HepG2 (cell line): ENCODE measurements around the gene ARHGAP10. TPM values are rescaled to one million over a fixed set of nuclear protein-coding genes. Genes with fewer than 3 reads are reported as not detected.

ENCODE experiments used
- ATAC-seq: fragments of 200-7000 bp; cut with Tn5 transposase; 3 replicates; pipeline ENCODE4 v1.9.1; 2020; ENCODE audit warnings: mild to moderate bottlenecking, moderate library complexity
- BruUV-seq: library from RNA; stranded (reverse); fragments of 400-500 nt; replicated peaks from 2 replicates; lab custom pipeline; 2021; lab: Mats Ljungman, UMichigan
- CTCF ChIA-PET: fragments of 300-600 bp; formaldehyde crosslinking; extraction: SDS; loops from one replicate; lab custom pipeline; 2021; ENCODE audit warnings: low total read pairs, inconsistent platforms, low intra/inter-chr PET ratio; lab: Yijun Ruan, JAX
- POLR2A ChIA-PET: fragments of 350-600 bp; sonication (Branson Sonifier 250); formaldehyde crosslinking; loops from one replicate; lab custom pipeline; 2020; ENCODE audit warnings: antibody characterized with exemption, inconsistent platforms; lab: Yijun Ruan, JAX
- DNase-seq: peaks from one replicate; pipeline ENCODE4 v3.0.0-alpha.2; 2015; ENCODE audit warnings: low spot score
- FAIRE-seq: peaks from 3 replicates; lab custom pipeline; 2011; peaks lifted over from hg19 to GRCh38; lab: Jason Lieb, UNC
- H2AFZ ChIP-seq: one replicate; pipeline ENCODE4 v1.6.1; 2011; ENCODE audit warnings: low read length, inconsistent platforms
- H3K27ac ChIP-seq: fragments of 300-600 bp; 3 replicates; pipeline ENCODE4 v1.8.0; 2011; ENCODE audit warnings: mixed run types, mild to moderate bottlenecking, mixed read lengths, low read length, inconsistent platforms; ENCODE audit not compliant: insufficient read depth; ENCODE audit errors: extremely low read length
- H3K27me3 ChIP-seq, 2 experiments: fragments of 200-600 bp in 1 of 2; 2 replicates in 1 of 2; 3 replicates in 1 of 2; pipeline versions ENCODE4 v1.6.0 to v1.8.0; 2011; ENCODE audit warnings: low read length in 2 of 2, mild to moderate bottlenecking in 2 of 2, moderate library complexity in 2 of 2, inconsistent platforms in 1 of 2; ENCODE audit not compliant: insufficient read depth in 2 of 2, control insufficient read depth in 1 of 2
- H3K36me3 ChIP-seq, 2 experiments: fragments of 200-600 bp in 1 of 2; replicated peaks in 1 of 2; 2 replicates in 1 of 2; 3 replicates in 1 of 2; pipeline versions ENCODE4 v1.5.1 to v1.8.0; 2011; ENCODE audit warnings: low read length in 2 of 2, inconsistent platforms in 1 of 2; ENCODE audit not compliant: insufficient read depth in 2 of 2, control insufficient read depth in 1 of 2
- H3K4me1 ChIP-seq: 2 replicates; pipeline ENCODE4 v1.5.1; 2012; ENCODE audit warnings: low read length, inconsistent platforms; ENCODE audit not compliant: insufficient read depth
- H3K4me2 ChIP-seq: 2 replicates; pipeline ENCODE4 v1.6.0; 2011; ENCODE audit warnings: low read depth, low read length, inconsistent platforms
- H3K4me3 ChIP-seq, 3 experiments: fragments of 200-600 bp in 1 of 3; sonication (generic), shearing (Covaris generic) in 1 of 3; replicated peaks in 1 of 3; 2 replicates each; pipeline ENCODE4 v1.5.1; 2011 to 2016; ENCODE audit warnings: low read length in 3 of 3, inconsistent platforms in 2 of 3, low read depth in 2 of 3, mild to moderate bottlenecking in 2 of 3, control low read depth in 1 of 3, mixed read lengths in 1 of 3; ENCODE audit not compliant: insufficient read depth in 1 of 3
- H3K79me2 ChIP-seq: one replicate; pipeline ENCODE4 v1.6.1; 2011; ENCODE audit warnings: low read length, inconsistent platforms; ENCODE audit not compliant: insufficient read depth
- H3K9ac ChIP-seq: 2 replicates; pipeline ENCODE4 v1.6.0; 2011; ENCODE audit warnings: mild to moderate bottlenecking, low read depth, low read length, inconsistent platforms; ENCODE audit not compliant: insufficient read depth
- H3K9me3 ChIP-seq: 2 replicates; pipeline ENCODE4 v1.5.1; 2012; ENCODE audit warnings: mild to moderate bottlenecking, low read length
- H4K20me1 ChIP-seq: 2 replicates; pipeline ENCODE4 v1.6.0; 2011; ENCODE audit warnings: inconsistent platforms, mild to moderate bottlenecking, low read length, moderate library complexity; ENCODE audit not compliant: insufficient read depth
- ARNTL ChIP-seq: sonication (generic); formaldehyde crosslinking; IDR thresholded peaks from 2 replicates; pipeline ENCODE4 v1.4.0; 2020; ENCODE audit warnings: mild to moderate bottlenecking, missing genetic modification reagents
- ATF7 ChIP-seq, 2 experiments: fragments of 450-650 bp in 1 of 2; sonication (generic) in 1 of 2; formaldehyde crosslinking in 1 of 2; IDR thresholded peaks; 2 replicates each; pipeline versions ENCODE4 v1.4.0 to v1.6.1; 2016 to 2020; ENCODE audit warnings: antibody characterized with exemption in 1 of 2, mild to moderate bottlenecking in 1 of 2, missing genetic modification reagents in 1 of 2
- DMAP1 ChIP-seq: IDR thresholded peaks from 2 replicates; pipeline ENCODE4 v1.6.1; 2016
- FOXK1 ChIP-seq: sonication (generic); formaldehyde crosslinking; IDR thresholded peaks from 2 replicates; pipeline ENCODE4 v1.4.0; 2020; ENCODE audit warnings: low read depth, missing genetic modification reagents, borderline replicate concordance
- FOXM1 ChIP-seq: sonication (generic); formaldehyde crosslinking; IDR thresholded peaks from 2 replicates; pipeline ENCODE4 v1.5.0; 2020; ENCODE audit warnings: missing genetic modification reagents
- HIVEP1 ChIP-seq: sonication (generic); formaldehyde crosslinking; IDR thresholded peaks from 2 replicates; pipeline ENCODE4 v1.4.0; 2020; ENCODE audit warnings: mild to moderate bottlenecking, missing genetic modification reagents
- MAFF ChIP-seq: IDR thresholded peaks from 2 replicates; pipeline ENCODE4 v1.6.1; 2011; ENCODE audit warnings: low read depth, low read length, improper control_type of control experiment
- RBFOX2 ChIP-seq: fragments of 200-400 bp; formaldehyde crosslinking; IDR thresholded peaks from 2 replicates; pipeline ENCODE4 v1.6.1; 2017; ENCODE audit warnings: low read depth, mild to moderate bottlenecking, low read length
- SP2 ChIP-seq: sonication (generic); formaldehyde crosslinking; IDR thresholded peaks from 2 replicates; pipeline ENCODE4 v1.5.1; 2020; ENCODE audit warnings: mild to moderate bottlenecking, missing genetic modification reagents
- TP53 ChIP-seq: sonication (generic); formaldehyde crosslinking; conservative IDR thresholded peaks from 2 replicates; pipeline ENCODE4 v1.4.0; 2020; ENCODE audit warnings: missing genetic modification reagents
- ZFP36L2 ChIP-seq: sonication (generic); formaldehyde crosslinking; IDR thresholded peaks from 2 replicates; pipeline ENCODE4 v1.4.0; 2020; ENCODE audit warnings: missing genetic modification reagents
- ZNF709 ChIP-seq: sonication (generic); formaldehyde crosslinking; IDR thresholded peaks from 2 replicates; pipeline ENCODE4 v1.5.0; 2020; ENCODE audit warnings: mild to moderate bottlenecking, missing genetic modification reagents
- ZNF841 ChIP-seq: sonication (generic); formaldehyde crosslinking; IDR thresholded peaks from 2 replicates; pipeline ENCODE4 v1.8.1; 2023; ENCODE audit warnings: missing genetic modification reagents, borderline replicate concordance
- WGBS: methylation state at CpG from one replicate; pipeline ENCODE4 v1.1.6; 2017; ENCODE audit warnings: low lambda C conversion rate; 5-methylcytosine and 5-hydroxymethylcytosine counted together
- in situ Hi-C: cut with HindIII; loops from 2 replicates; pipeline ENCODE4 v1.10.0; 2017; ENCODE audit warnings: low pct_unique_long_range_greater_than_20kb; ENCODE audit not compliant: extremely low pct_ligation_motif_present
- intact Hi-C: fragments of 100-400 bp; cut with micrococcal nuclease; formaldehyde crosslinking; loops from one replicate; pipeline ENCODE4 v1.10.0; 2022; ENCODE audit not compliant: unreplicated experiment
- polyA plus RNA-seq, 8 experiments: library from polyadenylated mRNA; depleted of rRNA in 3 of 8; stranded (reverse) in 7 of 8; unstranded in 1 of 8; fragments of >200 nt; fragmentation: Illumina TruSeq in 4 of 8; extraction: Trizol in 4 of 8; gene quantifications; 2 replicates each; pipeline versions ENCODE4 v1.2.1 to v1.2.3, GENCODE V29; 2011 to 2016; ENCODE audit warnings: low read depth in 4 of 8, missing spikeins in 1 of 8, mixed read lengths in 1 of 8; ENCODE audit not compliant: insufficient read depth in 1 of 8
- total RNA-seq, 5 experiments: library from RNA; depleted of rRNA; stranded (reverse); fragments of >200 nt; fragmentation: Illumina TruSeq; extraction: Trizol; gene quantifications; 2 replicates each; pipeline ENCODE4 v1.2.3, GENCODE V29; 2016; ENCODE audit warnings: low read depth in 1 of 5
- TF ChIP-seq, protein P1 (sequence below): IDR thresholded peaks from 2 replicates; pipeline ENCODE4 v1.6.1; 2016; ENCODE audit warnings: missing compliant biosample characterization, missing genetic modification reagents, borderline replicate concordance
- TF ChIP-seq, protein P2 (sequence below): sonication (generic); formaldehyde crosslinking; IDR thresholded peaks from 2 replicates; pipeline ENCODE4 v1.4.0; 2020; ENCODE audit warnings: mild to moderate bottlenecking, missing genetic modification reagents
- TF ChIP-seq, protein P3 (sequence below): sonication (generic); formaldehyde crosslinking; IDR thresholded peaks from 2 replicates; pipeline ENCODE4 v1.8.1; 2023; ENCODE audit warnings: mild to moderate bottlenecking, missing genetic modification reagents, borderline replicate concordance
- TF ChIP-seq, protein P4 (sequence below): sonication (generic); formaldehyde crosslinking; IDR thresholded peaks from 2 replicates; pipeline ENCODE4 v1.5.0; 2020; ENCODE audit warnings: missing genetic modification reagents, mild to moderate bottlenecking, borderline replicate concordance

The ARHGAP10 gene
- total and polyA plus RNA-seq, 2 of the 13 experiments (the other 11 are each of a cell fraction or from before 2014, with no cell fraction given) = 0.45 to 1.6 TPM

DNA sequence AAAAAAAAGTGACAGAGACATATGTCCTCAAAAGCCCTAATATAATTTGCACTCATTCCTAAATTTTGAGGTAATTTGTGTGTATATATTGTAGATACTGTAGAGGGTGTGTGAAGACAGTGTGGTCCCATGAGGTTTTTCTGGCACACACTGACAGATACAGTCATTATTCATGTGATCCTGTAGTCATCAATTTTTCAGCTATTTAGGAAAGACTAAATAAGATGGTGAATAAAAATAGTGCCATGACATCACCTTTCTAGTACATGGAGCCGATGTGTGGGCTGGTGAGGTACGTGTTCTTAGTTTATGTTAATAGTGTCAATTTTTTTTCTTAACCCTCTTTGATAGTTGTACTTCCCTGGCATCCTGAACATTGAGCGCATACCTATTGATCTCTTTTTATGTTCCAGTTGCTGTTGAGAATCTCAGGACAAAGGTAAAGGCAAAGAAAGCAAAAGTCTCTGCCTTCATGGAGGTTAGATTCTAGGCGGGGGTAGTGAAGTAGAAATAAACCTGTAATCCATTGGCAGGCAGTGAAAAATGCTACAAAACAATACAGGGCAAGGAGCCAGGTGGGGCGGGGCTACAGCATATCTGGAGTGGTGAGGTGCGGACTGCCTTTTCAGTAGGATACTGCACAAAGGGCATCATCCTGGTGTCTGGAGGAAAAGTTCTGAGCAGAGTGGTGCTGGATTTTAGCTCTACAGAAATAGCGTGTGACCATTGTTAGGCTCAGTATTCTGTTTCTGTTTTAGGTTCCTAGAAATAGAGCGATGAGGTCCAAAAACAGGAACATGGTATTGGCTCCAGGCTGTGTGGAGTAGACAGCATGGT, 93.8 kb downstream of the ARHGAP10 start:
- 80% methylated on average over 8 of the region's 8 CpGs for WGBS
- ChIA-PET POLR2A (no interaction called here), CTCF (no interaction called here)
- Histone ChIP-seq H2AFZ (no peak overlapping the region), H4K20me1 (no peaks in the 10 kb centered on the region), H3K4me1 (no peaks in the 10 kb centered on the region), H3K36me3 (no peaks in the 10 kb centered on the region), H3K27me3 (no peaks in the 10 kb centered on the region), H3K9ac (no peak overlapping the region), H3K4me2 (no peak overlapping the region), H3K27ac (no peak overlapping the region), H3K79me2 (no peaks in the 10 kb centered on the region), H3K4me3 (no peak overlapping the region), H3K9me3 (no peaks in the 10 kb centered on the region)
- no TSS peak for BruUV-seq
- intact Hi-C loops (no loop called here), in situ Hi-C loops (no loop called here)
- FAIRE-seq (no peak), DNase-seq (no peak), ATAC-seq (no peak)
- peak; percentile 51 for TF ChIP-seq ATF7 (IDR thresholded peaks at IDR 0.05)
- no peak for TF ChIP-seq ATF7 (CRISPR knock-in tag; IDR thresholded peaks at IDR 0.05)
- TF ChIP-seq, protein P1, sequence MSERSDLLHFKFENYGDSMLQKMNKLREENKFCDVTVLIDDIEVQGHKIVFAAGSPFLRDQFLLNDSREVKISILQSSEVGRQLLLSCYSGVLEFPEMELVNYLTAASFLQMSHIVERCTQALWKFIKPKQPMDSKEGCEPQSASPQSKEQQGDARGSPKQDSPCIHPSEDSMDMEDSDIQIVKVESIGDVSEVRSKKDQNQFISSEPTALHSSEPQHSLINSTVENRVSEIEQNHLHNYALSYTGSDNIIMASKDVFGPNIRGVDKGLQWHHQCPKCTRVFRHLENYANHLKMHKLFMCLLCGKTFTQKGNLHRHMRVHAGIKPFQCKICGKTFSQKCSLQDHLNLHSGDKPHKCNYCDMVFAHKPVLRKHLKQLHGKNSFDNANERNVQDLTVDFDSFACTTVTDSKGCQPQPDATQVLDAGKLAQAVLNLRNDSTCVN (CRISPR knock-in tag) = no peak
- TF ChIP-seq, protein P2, sequence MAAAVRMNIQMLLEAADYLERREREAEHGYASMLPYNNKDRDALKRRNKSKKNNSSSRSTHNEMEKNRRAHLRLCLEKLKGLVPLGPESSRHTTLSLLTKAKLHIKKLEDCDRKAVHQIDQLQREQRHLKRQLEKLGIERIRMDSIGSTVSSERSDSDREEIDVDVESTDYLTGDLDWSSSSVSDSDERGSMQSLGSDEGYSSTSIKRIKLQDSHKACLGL (CRISPR knock-in tag) = no peak

DNA sequence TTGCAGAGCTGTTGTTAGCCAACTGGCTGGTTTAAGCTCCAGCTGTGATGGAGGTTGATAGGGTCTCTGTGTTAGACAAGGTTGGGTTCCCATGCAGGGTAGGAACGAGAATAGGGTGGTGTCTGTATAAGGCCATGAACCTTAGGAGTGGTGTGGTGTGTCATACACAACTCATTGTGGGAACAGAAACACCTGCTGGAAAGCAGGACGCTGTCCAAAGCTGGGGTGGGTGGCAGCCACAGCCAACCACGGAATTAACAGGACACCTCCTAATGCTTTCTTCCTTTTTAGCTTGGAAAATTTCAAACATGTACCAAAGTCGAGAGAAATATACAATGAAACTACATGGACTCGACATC, 94.4 kb downstream of the ARHGAP10 start:
- H3K4me1 ChIP-seq = no peaks in the 10 kb centered on the region
- no peaks in the 10 kb centered on the region for H3K27me3 ChIP-seq
- H3K27ac ChIP-seq = no peak overlapping the region
- H3K4me2 ChIP-seq = no peak overlapping the region
- ChIA-PET CTCF (no interaction called here), POLR2A (no interaction called here)
- H3K9me3 ChIP-seq = no peaks in the 10 kb centered on the region
- in situ Hi-C loops (no loop called here), intact Hi-C loops (no loop called here)
- DNase-seq (no peak), ATAC-seq (no peak), FAIRE-seq (no peak)
- H3K36me3 ChIP-seq = no peaks in the 10 kb centered on the region
- no peak overlapping the region for H3K4me3 ChIP-seq
- H2AFZ ChIP-seq = no peak overlapping the region
- no peaks in the 10 kb centered on the region for H4K20me1 ChIP-seq
- H3K9ac ChIP-seq = no peak overlapping the region
- no peaks in the 10 kb centered on the region for H3K79me2 ChIP-seq
- WGBS = 54% methylated on average over 5 of the region's 5 CpGs
- no TSS peak for BruUV-seq
- TF ChIP-seq TP53 (CRISPR knock-in tag) (no peak), ZNF841 (CRISPR knock-in tag) (no peak), HIVEP1 (no peak), MAFF (no peak), DMAP1 (CRISPR knock-in tag) (no peak), SP2 (CRISPR knock-in tag) (no peak), FOXM1 (no peak), FOXK1 (CRISPR knock-in tag) (no peak), RBFOX2 (no peak), ZFP36L2 (CRISPR knock-in tag) (no peak), ZNF709 (CRISPR knock-in tag) (no peak), ARNTL (CRISPR knock-in tag) (no peak)
- TF ChIP-seq, protein P3, sequence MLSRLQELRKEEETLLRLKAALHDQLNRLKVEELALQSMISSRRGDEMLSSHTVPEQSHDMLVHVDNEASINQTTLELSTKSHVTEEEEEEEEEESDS (CRISPR knock-in tag) = no peak
- TF ChIP-seq, protein P4, sequence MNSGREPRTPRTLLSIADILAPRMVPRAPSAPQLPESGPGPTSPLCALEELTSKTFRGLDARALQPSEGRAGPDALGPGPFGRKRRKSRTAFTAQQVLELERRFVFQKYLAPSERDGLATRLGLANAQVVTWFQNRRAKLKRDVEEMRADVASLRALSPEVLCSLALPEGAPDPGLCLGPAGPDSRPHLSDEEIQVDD (CRISPR knock-in tag) = no peak
